DND-41 (cell line): Measurements from ENCODE around the gene STAC2.
"Not testable (repeated sequence)": the region's sequence is repeated elsewhere in the genome, so short reads cannot be mapped to it uniquely, and the experiment has no call there.

Experiments used
- ATAC-seq: fragments of 200-7000 bp; cut with Tn5 transposase; 3 replicates; pipeline ENCODE4 v1.9.1; 2021; ENCODE audit warnings: low read depth; ENCODE audit not compliant: insufficient read depth
- DNase-seq: peaks from one replicate; pipeline ENCODE4 v3.0.0-alpha.2; 2020
- H2AFZ ChIP-seq: 2 replicates; pipeline ENCODE4 v1.6.0; 2012; ENCODE audit warnings: low read depth, low read length
- H3K27ac ChIP-seq: 2 replicates; pipeline ENCODE4 v1.5.1; 2012; ENCODE audit warnings: low read length, inconsistent platforms
- H3K27me3 ChIP-seq: fragments of 200-600 bp; sonication (generic); 2 replicates; pipeline ENCODE4 v1.6.0; 2012; ENCODE audit warnings: low read length, mild to moderate bottlenecking, inconsistent platforms; ENCODE audit not compliant: insufficient read depth, poor library complexity
- H3K36me3 ChIP-seq: 2 replicates; pipeline ENCODE4 v1.5.1; 2012; ENCODE audit warnings: low read length, inconsistent platforms; ENCODE audit not compliant: insufficient read depth
- H3K4me1 ChIP-seq: 2 replicates; pipeline ENCODE4 v1.5.1; 2012; ENCODE audit warnings: mild to moderate bottlenecking, low read length; ENCODE audit not compliant: insufficient read depth
- H3K4me2 ChIP-seq: 2 replicates; pipeline ENCODE4 v1.6.0; 2012; ENCODE audit warnings: mild to moderate bottlenecking, moderate library complexity, low read length, inconsistent platforms; ENCODE audit not compliant: insufficient read depth
- H3K4me3 ChIP-seq, 2 experiments: fragments of 200-600 bp in 1 of 2; shearing (Covaris generic) in 1 of 2; 2 replicates each; pipeline ENCODE4 v1.5.1; 2012 to 2016; ENCODE audit warnings: inconsistent platforms in 2 of 2, low read length in 2 of 2, mild to moderate bottlenecking in 2 of 2, low read depth in 1 of 2, moderate library complexity in 1 of 2
- H3K79me2 ChIP-seq: 2 replicates; pipeline ENCODE4 v1.6.0; 2012; ENCODE audit warnings: low read length, inconsistent platforms; ENCODE audit not compliant: insufficient read depth
- H3K9ac ChIP-seq: 2 replicates; pipeline ENCODE4 v1.6.0; 2012; ENCODE audit warnings: low read depth, mild to moderate bottlenecking, inconsistent platforms, low read length, moderate library complexity
- H3K9me3 ChIP-seq: 2 replicates; pipeline ENCODE4 v1.5.1; 2012; ENCODE audit warnings: low read length, moderate library complexity, mild to moderate bottlenecking, inconsistent platforms; ENCODE audit not compliant: insufficient read depth, severe bottlenecking
- H4K20me1 ChIP-seq: 2 replicates; pipeline ENCODE4 v1.6.0; 2012; ENCODE audit warnings: low read length; ENCODE audit not compliant: insufficient read depth
- CTCF ChIP-seq: IDR thresholded peaks from 2 replicates; pipeline ENCODE4 v1.5.1; 2012; ENCODE audit warnings: borderline replicate concordance, low read length, moderate library complexity, mild to moderate bottlenecking; ENCODE audit not compliant: poor library complexity, severe bottlenecking; ENCODE audit errors: extremely low read depth
- EZH2 ChIP-seq: IDR thresholded peaks from 3 replicates; pipeline ENCODE4 v1.6.1; 2012; ENCODE audit warnings: borderline replicate concordance, low read depth, mild to moderate bottlenecking, moderate library complexity, low read length, inconsistent platforms; ENCODE audit not compliant: severe bottlenecking

The STAC2 gene

GRCh38 chr17:39169518-39169917 is 56.2 kb downstream of the STAC2 start:
- H3K4me1 ChIP-seq, result peaks cover 98% of the 10 kb centered on the region
- H3K27me3 ChIP-seq, result no peaks in the 10 kb centered on the region
- H3K9me3 ChIP-seq, result no peaks in the 10 kb centered on the region
- H3K4me2 ChIP-seq, result no peak overlapping the region
- ATAC-seq (no peak), DNase-seq (no peak)
- TF ChIP-seq EZH2 (no peak), CTCF (no peak)
- H3K4me3 ChIP-seq, result no peak overlapping the region
- H3K79me2 ChIP-seq, result no peaks in the 10 kb centered on the region
- peak overlapping the region; percentile 97 for H3K27ac ChIP-seq
- H3K36me3 ChIP-seq, result no peaks in the 10 kb centered on the region
- no peak overlapping the region for H2AFZ ChIP-seq
- H3K9ac ChIP-seq, result peak overlapping the region; percentile 50; the same call in 1 of the 2 replicates
- H4K20me1 ChIP-seq, result no peaks in the 10 kb centered on the region

GRCh38 chr17:39169101-39169500 is 56.6 kb downstream of the STAC2 start:
- H3K4me1 ChIP-seq, result peaks cover 96% of the 10 kb centered on the region
- H3K27ac ChIP-seq, result peak overlapping the region; percentile 97
- DNase-seq, result no peak
- TF ChIP-seq EZH2, result no peak
- no peak for TF ChIP-seq CTCF
- ATAC-seq, result no peak
- peak overlapping the region; percentile 50; the same call in 1 of the 2 replicates for H3K9ac ChIP-seq
- H3K9me3 ChIP-seq, result no peaks in the 10 kb centered on the region
- no peaks in the 10 kb centered on the region for H3K36me3 ChIP-seq
- H4K20me1 ChIP-seq, result no peaks in the 10 kb centered on the region
- H3K79me2 ChIP-seq, result no peaks in the 10 kb centered on the region
- H3K4me2 ChIP-seq, result no peak overlapping the region
- no peak overlapping the region for H2AFZ ChIP-seq
- H3K27me3 ChIP-seq, result no peaks in the 10 kb centered on the region
- H3K4me3 ChIP-seq, result no peak overlapping the region

- Histone ChIP-seq H2AFZ (peak overlapping the region; percentile 42; the same call in 1 of the 2 replicates), H3K4me3 (peak overlapping the region in 1 of 2 experiments; percentile 29; a peak in 1 of 4 replicates), H3K9ac (peak overlapping the region; percentile 48), H3K4me2 (peak overlapping the region; percentile 62), H3K27ac (peak overlapping the region; percentile 93), H3K4me1 (peaks cover 90% of the 10 kb centered on the region)
- not testable (repeated sequence) for H3K36me3 ChIP-seq, ATAC-seq, DNase-seq, H3K9me3 ChIP-seq, H4K20me1 ChIP-seq, H3K27me3 ChIP-seq, H3K79me2 ChIP-seq
These were observed 57.2 kb downstream of the STAC2 start for GRCh38 chr17:39168503-39168902.

GRCh38 chr17:39167476-39167875 is 58.3 kb downstream of the STAC2 start:
- DNase-seq, result peak; percentile 85
- Histone ChIP-seq H3K27me3 (no peaks in the 10 kb centered on the region), H3K27ac (peak overlapping the region; percentile 93), H3K4me3 (peak overlapping the region in 1 of 2 experiments; percentile 7; a peak in 1 of 4 replicates), H3K79me2 (no peaks in the 10 kb centered on the region), H3K36me3 (no peaks in the 10 kb centered on the region), H3K4me1 (peaks cover 83% of the 10 kb centered on the region), H3K9ac (peak overlapping the region; percentile 48), H3K4me2 (peak overlapping the region; percentile 62), H2AFZ (no peak overlapping the region), H4K20me1 (no peaks in the 10 kb centered on the region), H3K9me3 (no peaks in the 10 kb centered on the region)
- ATAC-seq, result peak; percentile 85
- TF ChIP-seq CTCF, result no peak
- no peak for TF ChIP-seq EZH2
